IPS-15b (cell line): ENCODE data around the gene CERS4.

Experiments used
- H3K27me3 ChIP-seq: one replicate; pipeline ENCODE4 v1.6.1; 2013; ENCODE audit warnings: low read length; ENCODE audit not compliant: control insufficient read depth, insufficient read depth
- H3K36me3 ChIP-seq: one replicate; pipeline ENCODE4 v1.6.1; 2013; ENCODE audit warnings: low read length; ENCODE audit not compliant: control insufficient read depth, insufficient read depth
- H3K4me1 ChIP-seq: one replicate; pipeline ENCODE4 v1.6.1; 2013; ENCODE audit warnings: mild to moderate bottlenecking, low read length; ENCODE audit not compliant: control insufficient read depth, insufficient read depth
- H3K4me3 ChIP-seq: one replicate; pipeline ENCODE4 v1.5.1; 2013; ENCODE audit warnings: low read depth, low read length
- H3K9ac ChIP-seq: one replicate; pipeline ENCODE4 v1.6.1; 2013; ENCODE audit warnings: low read depth, mild to moderate bottlenecking, low read length
- H3K9me3 ChIP-seq: one replicate; pipeline ENCODE4 v1.6.1; 2013; ENCODE audit warnings: mild to moderate bottlenecking, low read length; ENCODE audit not compliant: control insufficient read depth, insufficient read depth

Gene CERS4

DNA sequence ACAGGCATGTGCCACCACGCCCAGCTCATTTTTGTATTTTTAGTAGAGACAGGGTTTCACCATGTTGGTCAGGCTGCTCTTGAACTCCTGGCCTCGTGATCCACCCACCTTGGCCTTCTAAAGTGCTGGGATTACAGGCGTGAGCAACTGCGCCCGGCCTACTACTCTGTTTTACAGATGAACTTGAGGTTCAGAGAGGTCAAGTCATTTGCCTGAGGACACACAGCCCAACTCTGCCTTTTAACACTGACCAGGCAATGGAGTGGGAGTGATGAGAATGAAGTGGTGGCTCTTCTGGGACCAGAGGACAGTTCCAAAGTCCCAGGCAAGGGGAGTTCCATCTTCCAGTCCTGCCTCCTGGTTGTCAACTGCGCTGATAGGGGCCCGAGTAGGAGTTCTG, 41.4 kb downstream of the CERS4 start:
- Histone ChIP-seq H3K4me3 (no peak overlapping the region), H3K9ac (no peak overlapping the region), H3K36me3 (peaks cover 17% of the 10 kb centered on the region), H3K4me1 (no peaks in the 10 kb centered on the region), H3K27me3 (no peaks in the 10 kb centered on the region), H3K9me3 (no peaks in the 10 kb centered on the region)

- H3K4me3 ChIP-seq, result no peak overlapping the region
- peaks cover 20% of the 10 kb centered on the region for H3K36me3 ChIP-seq
- H3K9ac ChIP-seq, result no peak overlapping the region
- no peaks in the 10 kb centered on the region for H3K4me1 ChIP-seq
- H3K27me3 ChIP-seq, result no peaks in the 10 kb centered on the region
- no peaks in the 10 kb centered on the region for H3K9me3 ChIP-seq
These were observed 41.9 kb downstream of the CERS4 start for GRCh38 chr19:8251025-8251472.

- Histone ChIP-seq H3K4me3 (no peak overlapping the region), H3K36me3 (peaks cover 30% of the 10 kb centered on the region), H3K9me3 (no peaks in the 10 kb centered on the region), H3K9ac (no peak overlapping the region), H3K27me3 (no peaks in the 10 kb centered on the region), H3K4me1 (no peaks in the 10 kb centered on the region)
These were observed 43.9 kb downstream of the CERS4 start for GRCh38 chr19:8252922-8253589.

DNA sequence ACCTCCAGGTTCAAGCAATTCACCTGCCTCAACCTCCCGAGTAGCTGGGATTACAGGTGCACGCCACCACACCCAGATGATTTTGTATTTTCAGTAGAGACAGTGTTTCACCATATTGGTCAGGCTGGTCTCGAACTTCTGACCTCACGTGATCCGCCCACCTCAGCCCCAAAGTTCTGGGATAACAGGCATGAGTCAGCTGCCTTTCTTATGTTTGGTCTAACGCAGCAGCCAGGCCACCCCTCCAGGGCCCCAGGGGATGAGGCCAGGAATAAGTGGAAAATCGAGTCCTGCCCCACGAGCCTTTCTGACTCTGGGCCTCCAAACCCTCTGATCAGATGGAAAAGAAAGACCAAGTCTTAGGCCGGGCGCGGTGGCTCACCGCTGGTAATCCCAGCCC, 44.5 kb downstream of the CERS4 start:
- peaks cover 33% of the 10 kb centered on the region for H3K36me3 ChIP-seq
- H3K4me3 ChIP-seq, result no peak overlapping the region
- H3K9me3 ChIP-seq, result no peaks in the 10 kb centered on the region
- H3K9ac ChIP-seq, result no peak overlapping the region
- no peaks in the 10 kb centered on the region for H3K27me3 ChIP-seq
- H3K4me1 ChIP-seq, result no peaks in the 10 kb centered on the region

- H3K9ac ChIP-seq, result no peak overlapping the region
These were observed 45.3 kb downstream of the CERS4 start for GRCh38 chr19:8254286-8255001.

DNA sequence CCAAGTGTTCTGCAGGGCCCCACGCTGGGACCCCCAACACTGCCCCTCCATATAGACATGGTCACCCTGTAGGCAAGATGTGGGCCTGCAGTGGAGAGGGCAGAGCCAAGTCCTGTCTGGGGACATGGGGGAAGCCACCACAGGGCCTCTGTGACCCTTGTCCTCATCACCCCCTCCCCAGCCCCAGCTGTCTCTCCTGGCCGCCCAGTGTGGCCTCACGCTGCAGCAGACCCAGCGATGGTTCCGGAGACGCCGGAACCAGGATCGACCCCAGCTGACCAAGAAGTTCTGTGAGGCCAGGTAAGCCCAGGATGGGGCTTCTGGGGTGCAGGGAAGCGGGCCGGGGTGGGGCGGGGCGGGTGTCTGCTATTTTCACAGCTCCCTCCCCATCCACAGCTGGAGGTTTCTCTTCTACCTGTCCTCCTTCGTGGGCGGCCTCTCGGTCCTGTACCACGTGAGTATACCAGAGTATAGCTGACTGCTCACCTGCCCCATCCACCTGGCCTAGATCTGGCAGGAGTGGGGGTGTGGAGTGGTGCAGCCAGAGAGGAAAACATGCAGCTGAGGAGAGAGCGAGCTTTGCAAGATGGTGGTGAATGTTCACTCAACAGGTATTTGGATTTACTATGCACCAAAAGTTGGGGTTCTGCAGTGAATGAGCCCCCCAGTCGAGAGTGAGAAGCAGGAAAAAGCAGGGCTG, 46.4 kb downstream of the CERS4 start:
- no peaks in the 10 kb centered on the region for H3K9me3 ChIP-seq
- peaks cover 40% of the 10 kb centered on the region for H3K36me3 ChIP-seq
- H3K4me3 ChIP-seq, result no peak overlapping the region
- no peaks in the 10 kb centered on the region for H3K27me3 ChIP-seq
- no peak overlapping the region for H3K9ac ChIP-seq
- H3K4me1 ChIP-seq, result no peaks in the 10 kb centered on the region

More at GRCh38 chr19:8254286-8255001, 45.3 kb downstream of the CERS4 start:
- Histone ChIP-seq H3K9me3 (no peaks in the 10 kb centered on the region), H3K4me1 (no peaks in the 10 kb centered on the region), H3K4me3 (no peak overlapping the region), H3K36me3 (peaks cover 38% of the 10 kb centered on the region), H3K27me3 (no peaks in the 10 kb centered on the region)

DNA sequence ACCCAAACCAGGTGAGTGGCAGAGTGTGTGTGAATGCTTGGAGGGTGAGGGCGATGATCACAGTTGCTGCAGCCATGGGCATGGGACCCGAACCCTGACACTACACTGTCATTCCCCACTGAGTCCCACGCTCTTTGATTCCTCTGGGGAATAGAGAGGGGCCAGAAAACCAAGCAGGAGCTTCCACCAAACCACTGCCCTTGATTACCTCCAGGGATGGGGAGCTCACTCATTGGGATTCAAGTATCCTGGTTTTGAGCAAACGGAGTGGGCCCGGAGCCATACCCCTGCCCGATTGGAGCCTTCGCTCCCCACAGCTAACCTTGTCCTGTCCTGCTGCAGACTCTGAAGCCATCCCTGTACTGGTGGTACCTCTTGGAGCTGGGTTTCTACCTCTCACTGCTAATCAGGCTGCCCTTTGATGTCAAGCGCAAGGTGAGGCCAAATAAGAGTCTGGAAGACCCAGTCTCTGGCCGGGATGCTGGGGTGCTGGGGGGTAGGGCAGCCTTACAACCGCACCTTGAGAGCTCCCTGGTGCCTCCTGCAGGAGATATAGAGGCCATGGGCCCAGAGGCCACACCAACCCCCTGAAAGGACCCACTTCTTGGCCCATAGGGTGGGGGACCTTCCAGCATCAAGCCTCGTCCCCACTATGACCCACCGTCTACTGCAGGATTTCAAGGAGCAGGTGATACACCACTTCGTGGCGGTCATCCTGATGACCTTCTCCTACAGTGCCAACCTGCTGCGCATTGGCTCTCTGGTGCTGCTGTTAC, 47.3 kb downstream of the CERS4 start:
- Histone ChIP-seq H3K9me3 (no peaks in the 10 kb centered on the region), H3K36me3 (peaks cover 33% of the 10 kb centered on the region), H3K9ac (no peak overlapping the region), H3K4me1 (no peaks in the 10 kb centered on the region), H3K4me3 (no peak overlapping the region), H3K27me3 (no peaks in the 10 kb centered on the region)

GRCh38 chr19:8257052-8257443, 47.9 kb downstream of the CERS4 start:
- H3K9ac ChIP-seq, result no peak overlapping the region

DNA sequence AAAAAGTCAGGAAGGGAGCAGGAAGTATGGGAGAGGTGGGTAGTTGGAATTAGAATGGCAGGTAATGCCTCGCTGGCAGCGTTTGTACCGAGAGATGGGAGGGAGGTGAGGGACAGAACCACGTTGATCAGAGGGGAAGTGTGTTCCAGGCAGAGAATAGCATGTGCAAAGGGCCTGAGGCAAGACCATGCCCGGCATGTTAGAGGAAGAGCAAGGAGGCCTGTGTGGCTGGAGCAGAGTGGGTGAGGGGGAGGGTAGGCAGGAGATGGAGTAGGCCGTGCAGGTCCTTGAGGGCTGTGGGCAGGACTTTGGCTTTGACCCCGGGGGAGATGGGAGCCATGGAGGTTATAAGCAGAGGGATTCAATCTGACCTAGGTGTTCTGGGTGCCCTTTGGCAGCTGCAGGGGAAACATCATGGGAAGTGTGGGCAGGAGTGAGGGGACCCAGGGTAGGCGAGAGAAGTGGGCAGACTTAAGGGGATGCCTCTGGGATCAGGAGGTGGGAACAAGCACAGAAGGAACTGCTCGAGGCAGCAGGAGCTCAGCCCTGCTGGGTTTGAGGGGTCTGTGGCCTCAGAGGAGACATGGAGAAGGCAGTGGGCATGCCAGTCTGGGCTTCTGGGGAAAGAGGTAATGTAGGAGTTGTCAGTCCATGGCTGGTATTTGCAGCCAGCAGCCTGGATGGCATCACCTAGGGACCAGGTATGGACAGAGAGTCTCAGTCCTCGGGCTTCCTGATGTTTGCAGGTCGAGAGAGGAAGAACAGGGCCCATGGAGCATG, 50.2 kb downstream of the CERS4 start:
- peaks cover 30% of the 10 kb centered on the region for H3K36me3 ChIP-seq
- H3K4me3 ChIP-seq, result no peak overlapping the region

More at GRCh38 chr19:8257052-8257443, 47.9 kb downstream of the CERS4 start:
- H3K36me3 ChIP-seq, result peaks cover 33% of the 10 kb centered on the region
- no peak overlapping the region for H3K4me3 ChIP-seq
- no peaks in the 10 kb centered on the region for H3K9me3 ChIP-seq
- no peaks in the 10 kb centered on the region for H3K4me1 ChIP-seq
- no peaks in the 10 kb centered on the region for H3K27me3 ChIP-seq

DNA sequence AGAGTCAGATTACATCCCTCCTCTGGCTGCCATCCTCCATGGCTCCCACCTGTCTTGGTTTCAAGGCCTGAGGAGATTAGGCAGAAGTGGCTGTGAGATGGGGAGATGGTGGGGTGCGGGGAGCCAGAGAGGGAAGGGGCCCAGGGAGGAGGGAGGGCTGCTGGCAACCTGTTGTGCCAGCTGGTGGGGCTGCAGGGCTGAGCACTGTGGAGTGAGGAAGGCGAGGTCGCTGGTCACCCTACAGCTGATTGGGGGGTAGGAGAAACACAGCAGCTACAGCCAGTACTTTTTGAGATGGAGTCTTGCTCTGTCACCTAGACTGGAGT, 50.7 kb downstream of the CERS4 start:
- Histone ChIP-seq H3K9ac (no peak overlapping the region), H3K36me3 (peaks cover 28% of the 10 kb centered on the region), H3K4me3 (no peak overlapping the region), H3K4me1 (no peaks in the 10 kb centered on the region), H3K27me3 (no peaks in the 10 kb centered on the region), H3K9me3 (no peaks in the 10 kb centered on the region)

More for the DNA sequence above, 50.2 kb downstream of the CERS4 start:
- Histone ChIP-seq H3K9ac (no peak overlapping the region), H3K4me1 (no peaks in the 10 kb centered on the region), H3K9me3 (no peaks in the 10 kb centered on the region), H3K27me3 (no peaks in the 10 kb centered on the region)

DNA sequence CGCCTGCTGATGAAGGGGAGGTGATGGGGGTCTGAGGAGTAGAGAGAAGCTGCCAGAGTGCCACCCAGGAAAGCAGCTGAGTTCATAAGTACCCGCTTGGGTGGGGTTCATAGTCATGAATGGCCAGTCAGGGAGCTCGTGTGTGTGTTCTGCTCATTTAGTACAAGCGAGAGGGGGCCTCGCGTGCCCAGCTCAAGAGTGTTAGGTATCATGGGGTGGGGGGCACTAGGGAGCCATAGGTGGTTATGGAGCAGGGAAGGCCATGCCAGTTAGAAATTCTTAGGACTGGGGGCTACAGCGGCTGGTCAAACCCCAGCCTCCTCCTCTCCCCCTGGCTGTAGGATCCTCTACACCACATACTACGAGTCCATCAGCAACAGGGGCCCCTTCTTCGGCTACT, 52.2 kb downstream of the CERS4 start:
- H3K9ac ChIP-seq, result no peak overlapping the region
- no peaks in the 10 kb centered on the region for H3K9me3 ChIP-seq
- no peak overlapping the region for H3K4me3 ChIP-seq
- peaks cover 5% of the 10 kb centered on the region for H3K4me1 ChIP-seq
- peaks cover 18% of the 10 kb centered on the region for H3K36me3 ChIP-seq
- no peaks in the 10 kb centered on the region for H3K27me3 ChIP-seq
